SK-N-MC (cell line): ENCODE data around the gene HOXD9.

Experiments used
- DNase-seq: peaks from one replicate; pipeline ENCODE4 v3.0.0-alpha.2; 2011; ENCODE audit warnings: low read depth, low spot score
- H3K27ac ChIP-seq: fragments of 200-600 bp; sonication (generic); 2 replicates; pipeline ENCODE4 v1.5.1; 2016; ENCODE audit warnings: mixed run types
- H3K36me3 ChIP-seq: fragments of 200-600 bp; sonication (generic); 2 replicates; pipeline ENCODE4 v1.6.1; 2017; ENCODE audit warnings: antibody characterized with exemption, low read length, mixed read lengths; ENCODE audit not compliant: insufficient read depth
- H3K4me3 ChIP-seq: fragments of 200-600 bp; sonication (generic); 2 replicates; pipeline ENCODE4 v1.5.1; 2016
- H3K9ac ChIP-seq: fragments of 200-600 bp; sonication (generic); 2 replicates; pipeline ENCODE4 v1.8.0; 2017; ENCODE audit warnings: mixed run types, mixed read lengths; ENCODE audit not compliant: insufficient read length
- H3K9me3 ChIP-seq: fragments of 200-600 bp; sonication (generic); 2 replicates; pipeline ENCODE4 v1.6.1; 2017; ENCODE audit warnings: low read depth, mild to moderate bottlenecking, antibody characterized with exemption, low read length, moderate library complexity, mixed read lengths
- EZH2 ChIP-seq: fragments of 200-600 bp; sonication (generic); IDR thresholded peaks from one replicate; pipeline ENCODE4 v1.6.1; 2017; ENCODE audit warnings: antibody characterized with exemption
- FOXP2 ChIP-seq: optimal IDR thresholded peaks from 2 replicates; pipeline ENCODE3; 2011; ENCODE audit warnings: mild to moderate bottlenecking, moderate library complexity; ENCODE audit not compliant: insufficient read depth; ENCODE audit errors: extremely low read length, control extremely low read depth
- POLR2AphosphoS5 ChIP-seq: IDR thresholded peaks from 2 replicates; pipeline ENCODE4 v1.6.1; 2012; ENCODE audit warnings: mild to moderate bottlenecking, low read depth, low read length, borderline replicate concordance

The HOXD9 gene

GRCh38 chr2:176111846-176112374, 10.6 kb upstream of the HOXD9 start:
- no peak overlapping the region for H3K4me3 ChIP-seq
- no peaks in the 10 kb centered on the region for H3K9me3 ChIP-seq
- no peak for TF ChIP-seq EZH2
- TF ChIP-seq FOXP2, result no peak
- no peak for TF ChIP-seq POLR2AphosphoS5
- H3K36me3 ChIP-seq, result peaks cover 75% of the 10 kb centered on the region
- H3K9ac ChIP-seq, result no peak overlapping the region
- H3K27ac ChIP-seq, result no peak overlapping the region
- DNase-seq, result no peak

- H3K9ac ChIP-seq, result no peak overlapping the region
- no peak for DNase-seq
- H3K4me3 ChIP-seq, result no peak overlapping the region
- H3K9me3 ChIP-seq, result no peaks in the 10 kb centered on the region
- H3K27ac ChIP-seq, result no peak overlapping the region
- H3K36me3 ChIP-seq, result peaks cover 82% of the 10 kb centered on the region
- no peak for TF ChIP-seq POLR2AphosphoS5
- no peak for TF ChIP-seq EZH2
- TF ChIP-seq FOXP2, result no peak
Measured at GRCh38 chr2:176112375-176113302, 9.9 kb upstream of the HOXD9 start.

GRCh38 chr2:176114120-176114929, 8.2 kb upstream of the HOXD9 start:
- H3K9ac ChIP-seq, result no peak overlapping the region
- H3K27ac ChIP-seq, result no peak overlapping the region
- H3K9me3 ChIP-seq, result no peaks in the 10 kb centered on the region
- no peak overlapping the region for H3K4me3 ChIP-seq
- DNase-seq, result no peak
- TF ChIP-seq FOXP2, result no peak
- no peak for TF ChIP-seq EZH2
- no peak for TF ChIP-seq POLR2AphosphoS5
- H3K36me3 ChIP-seq, result peaks cover 91% of the 10 kb centered on the region

- Histone ChIP-seq H3K4me3 (no peak overlapping the region), H3K9me3 (no peaks in the 10 kb centered on the region), H3K36me3 (peaks cover 89% of the 10 kb centered on the region), H3K9ac (no peak overlapping the region), H3K27ac (0 out of 2 replicates have a peak overlapping the region, but pooled peaks have one; percentile 21)
- TF ChIP-seq FOXP2 (no peak), EZH2 (no peak), POLR2AphosphoS5 (no peak)
- no peak for DNase-seq
Measured at GRCh38 chr2:176114930-176115625, 7.4 kb upstream of the HOXD9 start.

- H3K27ac ChIP-seq, result 0 out of 2 replicates have a peak within 1 kb of the TSS, but pooled peaks have one; percentile 21
- H3K9ac ChIP-seq, result no peak within 1 kb of the TSS
- DNase-seq, result no peak
- no peak for TF ChIP-seq FOXP2
- no peak for TF ChIP-seq POLR2AphosphoS5
- TF ChIP-seq EZH2, result no peak
- no peaks in the 10 kb centered on the region for H3K9me3 ChIP-seq
- peaks cover 78% of the 10 kb centered on the region for H3K36me3 ChIP-seq
- no peak within 1 kb of the TSS for H3K4me3 ChIP-seq
Measured at GRCh38 chr2:176115883-176116813, 6.4 kb upstream of the HOXD9 start, which contains the start of gene HOXD10. TSS of gene HOXD10 (plus strand) at chr2:176116778. CDS start at chr2:176116834, 56 bp downstream.

GRCh38 chr2:176117162-176117822, 5.2 kb upstream of the HOXD9 start:
- no peaks in the 10 kb centered on the region for H3K9me3 ChIP-seq
- TF ChIP-seq POLR2AphosphoS5 (no peak), FOXP2 (no peak)
- no peak overlapping the region for H3K27ac ChIP-seq
- no peak overlapping the region for H3K9ac ChIP-seq
- H3K36me3 ChIP-seq, result peaks cover 67% of the 10 kb centered on the region
- no peak overlapping the region for H3K4me3 ChIP-seq
- DNase-seq, result no peak
